A549 (cell line): Measurements from ENCODE around the gene ZNF750. TPM values are rescaled to one million over a fixed set of nuclear protein-coding genes. Genes with fewer than 3 reads are reported as not detected.
A peak's percentile ranks its signal among the peaks of the same experiment; 100 is the strongest.

Experiments
- ATAC-seq, 2 experiments: fragments of 200-7000 bp in 1 of 2; fragments of >200 bp in 1 of 2; cut with Nextera tagmentation in 1 of 2; cut with Tn5 transposase in 1 of 2; 3 replicates each; pipeline versions ENCODE4 v1.8.0 to v1.9.1; 2018 to 2020; ENCODE audit warnings: mild to moderate bottlenecking in 1 of 2, moderate library complexity in 1 of 2
- CTCF ChIA-PET: fragments of 300-600 bp; sonication (Branson Sonifier 250); formaldehyde crosslinking; extraction: SDS; loops from one replicate; lab custom pipeline; 2021; ENCODE audit warnings: antibody characterized with exemption, inconsistent platforms; lab: Yijun Ruan, JAX
- POLR2A ChIA-PET: fragments of 350-600 bp; formaldehyde crosslinking; extraction: SDS; loops from one replicate; lab custom pipeline; 2021; ENCODE audit warnings: antibody characterized with exemption, inconsistent platforms; lab: Yijun Ruan, JAX
- DNase-seq, 2 experiments: peaks; one replicate each; pipeline versions ENCODE4 v3.0.0 to v3.0.0-alpha.2; 2011 to 2016; ENCODE audit warnings: low read depth in 1 of 2, low spot score in 1 of 2
- FAIRE-seq: peaks from 2 replicates; lab custom pipeline; 2011; peaks lifted over from hg19 to GRCh38; lab: Jason Lieb, UNC
- H3K27ac ChIP-seq, 2 experiments: fragments of >200 bp; sonication (Bioruptor Twin); formaldehyde crosslinking; 3 replicates each; pipeline ENCODE4 v1.5.1; 2016 to 2017
- H3K4me1 ChIP-seq: fragments of >200 bp; sonication (Bioruptor Twin); formaldehyde crosslinking; 3 replicates; pipeline ENCODE4 v1.6.1; 2016
- H3K4me2 ChIP-seq: fragments of >200 bp; sonication (Bioruptor Twin); formaldehyde crosslinking; 3 replicates; pipeline ENCODE4 v1.6.1; 2016
- H3K4me3 ChIP-seq: fragments of >200 bp; sonication (Bioruptor Twin); formaldehyde crosslinking; 3 replicates; pipeline ENCODE4 v1.5.1; 2016
- H3K9me3 ChIP-seq: fragments of >200 bp; sonication (Bioruptor Twin); formaldehyde crosslinking; 3 replicates; pipeline ENCODE4 v1.6.1; 2016
- BCL3 ChIP-seq: fragments of >200 bp; sonication (Bioruptor Twin); formaldehyde crosslinking; IDR thresholded peaks from 3 replicates; pipeline ENCODE4 v1.6.1; 2016
- BHLHE40 ChIP-seq: IDR thresholded peaks from 2 replicates; pipeline ENCODE4 v1.6.1; 2012; ENCODE audit warnings: low read depth, low read length, inconsistent platforms
- CBX2 ChIP-seq: fragments of 200-600 bp; sonication (generic); IDR thresholded peaks from 2 replicates; pipeline ENCODE4 v1.6.1; 2016; ENCODE audit warnings: low read depth, mild to moderate bottlenecking, borderline replicate concordance
- CBX8 ChIP-seq: fragments of 200-600 bp; sonication (generic); IDR thresholded peaks from 2 replicates; pipeline ENCODE4 v1.6.1; 2016
- E2F6 ChIP-seq: IDR thresholded peaks from 2 replicates; pipeline ENCODE4 v1.6.1; 2012; ENCODE audit warnings: low read depth, borderline replicate concordance
- EHF ChIP-seq: fragments of 250-450 bp; sonication (Bioruptor Pico); IDR thresholded peaks from 2 replicates; pipeline ENCODE4 v1.5.0; 2020; ENCODE audit warnings: mild to moderate bottlenecking
- ESRRA ChIP-seq: fragments of 150-350 bp; IDR thresholded peaks from 2 replicates; pipeline ENCODE4 v1.6.1; 2014; ENCODE audit warnings: mild to moderate bottlenecking, low read length, borderline replicate concordance
- FOSL2 ChIP-seq, 2 experiments: fragments of 450-650 bp in 1 of 2; fragments of >200 bp in 1 of 2; sonication (Bioruptor Twin) in 1 of 2; formaldehyde crosslinking; IDR thresholded peaks; 2 replicates each; pipeline versions ENCODE4 v1.5.0 to v1.6.1; 2016 to 2020; ENCODE audit warnings: mild to moderate bottlenecking in 1 of 2, moderate library complexity in 1 of 2
- GATA3 ChIP-seq: IDR thresholded peaks from 2 replicates; pipeline ENCODE4 v1.6.1; 2012; ENCODE audit warnings: borderline replicate concordance
- HES2 ChIP-seq: fragments of >200 bp; sonication (Bioruptor Twin); formaldehyde crosslinking; IDR thresholded peaks from 2 replicates; pipeline ENCODE4 v1.6.1; 2016
- HEYL ChIP-seq: fragments of 250-450 bp; sonication (Bioruptor Pico); IDR thresholded peaks from 2 replicates; pipeline ENCODE4 v1.8.0; 2021; ENCODE audit warnings: mild to moderate bottlenecking, moderate library complexity
- HOXA7 ChIP-seq: fragments of 250-450 bp; sonication (Bioruptor Pico); IDR thresholded peaks from 2 replicates; pipeline ENCODE4 v1.5.0; 2020; ENCODE audit warnings: mild to moderate bottlenecking, moderate library complexity
- JUNB ChIP-seq: fragments of >200 bp; sonication (Bioruptor Twin); formaldehyde crosslinking; IDR thresholded peaks from 2 replicates; pipeline ENCODE4 v1.6.1; 2016
- MAFK ChIP-seq: fragments of 450-650 bp; IDR thresholded peaks from 2 replicates; pipeline ENCODE4 v1.6.1; 2014; ENCODE audit not compliant: partially characterized antibody
- NR3C1 ChIP-seq: fragments of >200 bp; sonication (Bioruptor Twin); formaldehyde crosslinking; IDR thresholded peaks from 3 replicates; pipeline ENCODE4 v1.6.1; 2017
- PHF8 ChIP-seq: fragments of 200-600 bp; sonication (generic); IDR thresholded peaks from 2 replicates; pipeline ENCODE4 v1.6.1; 2016; ENCODE audit warnings: low read depth, mild to moderate bottlenecking, antibody characterized with exemption, moderate library complexity, borderline replicate concordance
- POLR2A ChIP-seq: IDR thresholded peaks from 2 replicates; pipeline ENCODE4 v1.6.1; 2012; ENCODE audit warnings: mild to moderate bottlenecking, low read length
- RAD21 ChIP-seq, 2 experiments: fragments of >200 bp in 1 of 2; sonication (Bioruptor Twin) in 1 of 2; formaldehyde crosslinking in 1 of 2; IDR thresholded peaks in 1 of 2; conservative IDR thresholded peaks in 1 of 2; 2 replicates in 1 of 2; 3 replicates in 1 of 2; pipeline ENCODE4 v1.6.1; 2012 to 2018; ENCODE audit warnings: inconsistent platforms in 1 of 2
- REST ChIP-seq: fragments of 200-600 bp; sonication (generic); IDR thresholded peaks from 2 replicates; pipeline ENCODE4 v1.6.1; 2016; ENCODE audit warnings: antibody characterized with exemption, mild to moderate bottlenecking, moderate library complexity
- RNF2 ChIP-seq: fragments of 200-600 bp; sonication (generic); IDR thresholded peaks from 2 replicates; pipeline ENCODE4 v1.6.1; 2016; ENCODE audit warnings: low read depth, mild to moderate bottlenecking, antibody characterized with exemption, moderate library complexity, borderline replicate concordance
- USF2 ChIP-seq: fragments of 450-650 bp; IDR thresholded peaks from 2 replicates; pipeline ENCODE4 v1.6.1; 2014; ENCODE audit warnings: antibody characterized with exemption
- ZC3H11A ChIP-seq: fragments of 450-650 bp; IDR thresholded peaks from 2 replicates; pipeline ENCODE4 v1.6.1; 2014; ENCODE audit warnings: antibody characterized with exemption, mild to moderate bottlenecking
- ZFP36 ChIP-seq: fragments of 450-650 bp; IDR thresholded peaks from 2 replicates; pipeline ENCODE4 v1.6.1; 2014; ENCODE audit warnings: borderline replicate concordance; ENCODE audit not compliant: partially characterized antibody
- ZSCAN20 ChIP-seq: fragments of 250-450 bp; sonication (Bioruptor Pico); IDR thresholded peaks from 2 replicates; pipeline ENCODE4 v1.8.0; 2022; ENCODE audit warnings: mild to moderate bottlenecking, moderate library complexity
- WGBS: methylation state at CpG from one replicate; pipeline ENCODE4 v1.1.6; 2017; ENCODE audit errors: missing lambda C conversion rate; 5-methylcytosine and 5-hydroxymethylcytosine counted together
- polyA plus RNA-seq, 4 experiments: library from polyadenylated mRNA; depleted of rRNA in 3 of 4; stranded (reverse); fragments of >200 nt; fragmentation: RNase III in 1 of 4; extraction: RNeasy Plus Mini Kit Qiagen cat#74134 plus additional on column Dnase treatment in 1 of 4; gene quantifications; 2 replicates in 3 of 4; 3 replicates in 1 of 4; pipeline ENCODE4 v1.2.3, GENCODE V29; 2011 to 2017

ZNF750 gene
- polyA plus RNA-seq, 2 of the 4 experiments (the other 2 are of a cell fraction), result not detected

- no peak for TF ChIP-seq BCL3
- no peak for TF ChIP-seq EHF (CRISPR knock-in tag)
- TF ChIP-seq HES2, result no peak
- no peak for TF ChIP-seq BHLHE40
- no peak for TF ChIP-seq USF2
Observed at GRCh38 chr17:82812058-82812457, 27.8 kb downstream of the ZNF750 start (continued).

GRCh38 chr17:82810644-82811430 is 29.0 kb downstream of the ZNF750 start:
- no peak overlapping the region for H3K27ac ChIP-seq
- H3K9me3 ChIP-seq, result no peaks in the 10 kb centered on the region
- no peak for FAIRE-seq
- H3K4me3 ChIP-seq, result no peak overlapping the region
- ChIA-PET POLR2A (no interaction called here), CTCF (interaction anchor here (1.0 to 1.8 kb wide), 5 partner anchors 11 to 143 kb away, joined by 3 to 6 read pairs (median 4); no protein-coding TSS in a partner anchor)
- no peaks in the 10 kb centered on the region for H3K4me1 ChIP-seq
- 91% methylated on average over 22 of the region's 22 CpGs for WGBS
- H3K4me2 ChIP-seq, result no peak overlapping the region
- no peak for TF ChIP-seq ESRRA
- TF ChIP-seq MAFK, result peak; percentile 5
- DNase-seq, result no peak
- ATAC-seq, result no peak

- Histone ChIP-seq H3K4me2 (no peak overlapping the region), H3K4me3 (no peak overlapping the region), H3K9me3 (no peaks in the 10 kb centered on the region), H3K4me1 (no peaks in the 10 kb centered on the region), H3K27ac (no peak overlapping the region)
- ChIA-PET POLR2A (no interaction called here), CTCF (interaction anchor here (0.9 to 1.8 kb wide), 4 partner anchors 9 to 141 kb away, joined by 3 to 5 read pairs (median 4); no protein-coding TSS in a partner anchor)
- ATAC-seq, result no peak
- no peak for FAIRE-seq
- 95% methylated on average over 32 of the region's 35 CpGs for WGBS
- DNase-seq, result no peak
- no peak for TF ChIP-seq PHF8
- no peak for TF ChIP-seq HEYL (CRISPR knock-in tag)
- TF ChIP-seq RNF2, result no peak
- no peak for TF ChIP-seq ZSCAN20
- TF ChIP-seq CBX8, result no peak
- no peak for TF ChIP-seq POLR2A
- no peak for TF ChIP-seq FOSL2 (IDR thresholded peaks at IDR 0.05)
- no peak for TF ChIP-seq FOSL2 (CRISPR knock-in tag; IDR thresholded peaks at IDR 0.05)
- TF ChIP-seq HOXA7 (CRISPR knock-in tag), result no peak
- no peak for TF ChIP-seq REST
- TF ChIP-seq CBX2, result no peak
- TF ChIP-seq ZC3H11A, result no peak
- no peak for TF ChIP-seq JUNB
- TF ChIP-seq NR3C1, result no peak
- no peak for TF ChIP-seq ZFP36
- no peak for TF ChIP-seq GATA3
- no peak for TF ChIP-seq BCL3
- no peak for TF ChIP-seq RAD21 (conservative IDR thresholded peaks at IDR 0.05 in 1 of 2, IDR thresholded peaks at IDR 0.05 in 1 of 2)
- TF ChIP-seq E2F6, result no peak
- no peak for TF ChIP-seq MAFK
Observed at GRCh38 chr17:82808921-82809905, 30.6 kb downstream of the ZNF750 start.
